ENCODE measurements around the gene ARHGEF16.

- TF ChIP-seq CTCF (conservative IDR thresholded peaks at IDR 0.05; ENCODE audit: low read depth, low read length) (no peak), EZH2 (IDR thresholded peaks at IDR 0.05; ENCODE audit: borderline replicate concordance, low read depth, low read length, poor library complexity, severe bottlenecking) (no peak)
Measured at GRCh38 chr1:3419415-3420204, 34.9 kb upstream of the ARHGEF16 start.
